Ramos (cell line): Measurements from ENCODE around the gene MAP4K2.

Experiments used
- in situ Hi-C: fragments of 300-500 bp; cut with MboI; formaldehyde crosslinking; loops from one replicate; pipeline ENCODE4 v1.14.3; 2022; ENCODE audit warnings: low sequenced_read_pairs; ENCODE audit not compliant: unreplicated experiment

MAP4K2 gene

GRCh38 chr11:64759722-64760719 is 43.0 kb downstream of the MAP4K2 start, which contains the start of gene PYGM:
Gene PYGM (minus strand): TSS chr11:64759974. CDS start chr11:64759898, 76 bp downstream.
- in situ Hi-C loops = no loop called here

DNA sequence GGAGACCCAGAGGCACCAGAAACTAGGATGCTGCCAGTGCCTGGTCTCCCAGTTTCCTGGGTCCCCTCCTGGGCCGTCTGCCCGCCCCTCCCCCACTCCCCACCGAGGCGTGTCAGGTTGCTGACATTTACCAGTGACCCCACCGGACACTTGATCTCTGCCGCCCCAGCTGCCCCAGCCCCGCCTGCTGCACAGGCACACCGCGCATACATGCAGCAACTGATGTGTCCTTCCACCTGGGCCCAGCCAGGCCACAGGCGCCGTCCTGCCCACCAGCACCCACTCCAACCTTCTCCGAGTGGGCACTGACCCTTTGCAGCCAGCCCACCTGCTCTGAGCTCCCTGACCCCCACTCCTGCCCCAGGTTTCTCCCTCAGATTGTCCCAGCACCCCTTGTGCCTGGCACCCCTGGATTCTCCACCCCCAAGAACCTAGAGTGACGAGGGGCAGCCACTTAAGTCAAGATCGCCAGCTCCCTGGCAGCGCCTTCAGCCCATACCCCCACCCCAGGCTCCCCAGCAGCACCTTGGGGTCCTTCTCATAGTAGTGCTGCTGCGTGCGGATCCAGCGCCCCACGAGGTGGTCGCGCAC is 43.8 kb downstream of the MAP4K2 start:
- in situ Hi-C loops = no loop called here

DNA sequence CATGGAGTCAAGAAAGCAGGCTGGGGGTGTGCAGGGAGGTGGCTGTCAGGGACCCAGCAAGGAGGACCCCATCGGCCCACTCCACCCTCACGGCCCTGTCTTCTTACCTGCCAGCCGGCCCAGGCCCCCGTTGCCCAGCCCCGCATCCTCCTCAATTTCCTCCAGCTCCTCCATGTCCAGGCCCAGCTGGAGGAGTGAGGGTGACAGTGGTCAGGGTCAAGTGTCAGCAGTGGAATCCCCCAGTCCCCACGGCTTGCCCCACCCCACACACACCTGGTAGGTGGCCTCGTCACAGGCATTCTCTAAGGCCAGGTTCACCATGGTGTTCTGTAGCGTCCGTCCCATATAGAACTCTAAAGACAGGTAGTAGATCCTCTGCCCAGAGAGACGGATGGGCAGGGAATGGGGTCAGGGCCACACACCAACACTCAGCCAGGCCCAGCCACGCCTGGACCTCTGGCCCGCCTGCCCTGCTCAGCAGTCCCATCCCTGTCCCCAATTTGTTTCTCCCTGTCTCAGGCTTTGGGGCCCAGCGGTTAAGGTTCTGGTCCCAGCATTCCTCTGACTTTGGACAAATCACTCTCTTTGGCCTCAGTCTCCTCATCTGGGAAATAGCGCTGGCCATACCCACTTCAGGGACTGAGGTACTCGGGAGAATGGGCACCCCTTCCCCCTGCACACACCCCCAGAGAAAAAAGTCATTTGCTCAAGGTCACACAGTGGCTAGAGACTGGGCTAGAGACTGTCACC is 44.5 kb downstream of the MAP4K2 start:
- in situ Hi-C loops = no loop called here

- in situ Hi-C loops = no loop called here
Measured at GRCh38 chr11:64757549-64758329, 45.3 kb downstream of the MAP4K2 start.

DNA sequence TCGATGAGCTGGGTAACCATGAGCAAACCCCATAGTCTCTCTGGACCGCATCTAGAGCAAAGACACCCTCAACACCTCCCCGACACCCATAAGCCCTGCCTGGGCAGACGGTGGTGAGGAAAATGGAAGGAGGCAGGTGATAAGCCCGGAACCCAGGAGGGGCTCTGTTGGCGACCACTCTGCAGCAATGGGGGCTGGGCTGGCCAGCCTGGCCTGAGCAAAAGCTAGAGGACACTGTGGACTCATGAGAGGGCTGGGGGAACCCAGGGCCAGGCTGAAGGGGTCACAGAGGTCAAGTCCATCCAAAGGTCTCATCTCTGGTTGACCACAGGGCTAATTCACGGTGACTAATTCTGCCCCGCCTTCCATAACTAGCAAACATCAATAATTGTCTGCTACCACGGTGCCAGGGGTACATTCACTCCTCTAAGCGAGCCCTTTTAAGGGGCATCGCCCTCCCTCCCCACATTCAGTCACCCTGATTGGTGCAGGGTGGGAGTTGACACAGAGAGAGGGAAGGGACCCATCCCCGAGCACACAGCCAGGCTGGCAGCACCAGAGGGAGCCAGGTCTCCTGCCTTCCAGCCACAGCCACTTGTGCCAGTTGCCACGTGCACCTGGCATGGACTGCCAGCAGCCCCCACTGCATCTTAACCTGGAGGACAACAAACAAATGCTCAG is 47.2 kb downstream of the MAP4K2 start:
- in situ Hi-C loops = no loop called here

- in situ Hi-C loops = no loop called here
Measured at GRCh38 chr11:64754919-64755662, 47.9 kb downstream of the MAP4K2 start.

- in situ Hi-C loops = no loop called here
Measured at GRCh38 chr11:64754124-64754918, 48.7 kb downstream of the MAP4K2 start.

DNA sequence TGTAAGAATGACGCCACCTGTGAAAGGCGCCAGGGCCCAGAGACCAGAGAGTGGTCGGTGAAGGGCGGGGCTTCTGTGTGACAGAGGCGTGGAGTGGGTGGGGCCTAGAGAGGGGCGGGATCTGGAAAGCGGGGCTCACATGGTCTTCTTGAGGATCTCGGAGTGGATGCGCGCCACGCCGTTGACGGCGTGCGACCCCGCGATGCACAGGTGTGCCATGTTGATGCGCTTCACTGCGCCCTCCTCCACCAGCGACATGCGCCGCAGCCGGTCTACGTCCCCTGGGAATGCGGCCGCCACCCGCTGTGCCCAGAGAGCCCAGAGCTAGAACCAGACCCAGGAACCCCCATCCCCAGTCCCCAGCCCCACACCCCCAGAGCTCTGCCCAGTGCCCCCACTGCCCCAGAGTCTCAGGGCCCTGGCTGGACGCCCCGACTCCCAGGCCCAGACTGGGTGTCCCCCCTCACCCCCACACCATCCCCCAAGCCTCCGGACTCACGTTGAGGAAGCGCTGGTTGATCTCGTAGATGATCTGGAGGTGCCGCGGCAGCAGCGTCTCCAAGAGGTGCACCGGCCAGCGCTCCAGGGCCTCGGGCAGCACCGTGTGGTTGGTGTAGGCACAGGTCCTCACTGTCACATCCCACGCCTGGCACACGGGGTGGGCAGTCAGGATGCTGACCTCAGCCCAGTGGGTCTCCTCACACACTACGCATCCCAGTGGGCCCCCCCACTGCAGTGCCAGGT is 49.5 kb downstream of the MAP4K2 start:
- in situ Hi-C loops = no loop called here

DNA sequence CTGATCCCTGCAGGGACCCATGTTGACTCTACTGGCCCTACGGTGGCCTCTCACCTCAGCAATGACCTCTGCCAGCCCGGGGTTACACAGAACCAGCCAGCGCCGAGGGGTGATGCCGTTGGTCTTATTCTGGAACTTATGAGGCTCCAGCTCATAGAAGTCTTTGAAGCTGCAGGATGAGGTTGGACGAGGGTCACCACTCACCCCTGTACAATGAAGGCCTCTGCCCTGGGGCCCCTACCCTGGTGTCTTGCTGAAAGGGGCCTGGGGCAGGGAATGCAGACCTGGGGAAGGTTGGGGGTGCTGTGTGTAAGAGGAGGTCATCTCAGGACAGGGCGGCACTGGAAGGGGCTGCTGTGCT is 50.0 kb downstream of the MAP4K2 start:
- in situ Hi-C loops = no loop called here

DNA sequence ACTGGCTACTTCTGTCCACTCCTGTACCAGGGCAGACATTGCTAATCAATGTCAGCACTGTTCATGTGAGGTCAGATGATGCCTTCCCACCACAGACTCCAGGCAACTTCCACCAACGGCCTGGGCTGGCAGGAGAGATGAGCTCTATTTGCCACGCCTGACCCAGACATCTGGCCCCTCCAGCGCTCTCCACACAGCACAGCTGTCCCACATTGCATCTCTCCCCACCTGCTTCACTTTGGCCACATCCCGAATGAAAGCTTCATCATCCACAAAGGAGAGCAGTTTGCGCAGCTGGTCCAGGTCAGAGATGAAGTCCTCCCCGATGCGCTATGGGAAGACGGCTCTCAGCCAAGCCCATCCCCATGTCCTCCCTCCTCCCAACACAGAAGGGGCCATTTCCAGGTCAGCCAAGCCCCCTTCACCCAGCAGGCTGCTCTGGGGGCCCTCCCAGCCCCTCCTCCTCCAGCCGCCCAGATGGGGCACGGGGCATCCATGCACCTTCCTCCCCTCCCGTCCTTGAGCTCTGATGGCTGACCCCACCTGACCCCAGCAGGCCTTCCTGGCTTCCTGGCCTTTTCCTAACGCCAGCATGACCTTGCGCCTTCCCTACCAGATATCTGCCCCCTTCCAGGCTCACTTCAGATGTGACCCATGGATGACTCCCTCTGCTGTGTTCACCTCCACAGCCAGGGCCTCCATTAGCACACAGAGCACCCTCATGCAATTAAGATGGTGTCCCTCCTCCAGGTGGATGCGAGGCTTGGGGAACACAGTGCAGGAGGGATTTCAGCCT is 50.6 kb downstream of the MAP4K2 start:
- in situ Hi-C loops = no loop called here

DNA sequence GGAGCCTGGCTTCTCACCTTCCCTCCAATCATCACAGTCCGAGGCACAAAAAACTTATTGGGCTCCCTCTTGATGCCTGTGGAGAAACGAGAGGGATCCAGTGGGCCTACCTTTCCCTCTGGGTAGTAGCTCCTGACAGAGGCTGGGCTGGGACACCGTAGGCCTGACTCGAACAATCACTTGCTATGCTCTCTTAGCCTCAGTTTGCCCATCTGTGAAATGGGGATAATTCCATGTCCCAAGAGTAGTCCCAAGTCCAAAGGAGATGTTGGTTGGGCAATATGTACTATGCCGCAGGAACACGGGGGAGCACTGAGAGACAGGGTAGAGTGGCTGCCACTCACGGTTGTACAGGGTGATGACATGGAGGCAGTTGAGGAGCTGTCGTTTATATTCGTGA is 51.4 kb downstream of the MAP4K2 start:
- in situ Hi-C loops = no loop called here

DNA sequence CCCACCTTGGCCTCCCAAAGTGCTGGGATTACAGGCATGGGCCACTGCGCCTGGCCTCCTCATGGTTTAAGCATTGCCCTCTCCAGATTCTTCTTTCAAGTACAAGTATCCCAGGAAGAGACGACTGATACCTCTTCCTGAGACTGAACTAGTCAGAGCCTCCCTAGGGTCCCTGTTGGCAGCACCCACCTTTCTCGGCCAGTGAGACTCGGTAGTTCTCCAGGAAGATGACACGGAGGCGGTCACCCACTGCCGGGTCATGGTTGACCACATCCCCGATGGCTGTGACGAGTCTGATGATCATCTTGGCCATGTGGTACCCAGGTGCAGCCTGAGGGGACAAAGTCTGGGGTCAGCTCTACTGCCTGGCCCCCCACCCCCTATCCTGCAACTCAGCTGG is 51.9 kb downstream of the MAP4K2 start:
- in situ Hi-C loops = no loop called here

DNA sequence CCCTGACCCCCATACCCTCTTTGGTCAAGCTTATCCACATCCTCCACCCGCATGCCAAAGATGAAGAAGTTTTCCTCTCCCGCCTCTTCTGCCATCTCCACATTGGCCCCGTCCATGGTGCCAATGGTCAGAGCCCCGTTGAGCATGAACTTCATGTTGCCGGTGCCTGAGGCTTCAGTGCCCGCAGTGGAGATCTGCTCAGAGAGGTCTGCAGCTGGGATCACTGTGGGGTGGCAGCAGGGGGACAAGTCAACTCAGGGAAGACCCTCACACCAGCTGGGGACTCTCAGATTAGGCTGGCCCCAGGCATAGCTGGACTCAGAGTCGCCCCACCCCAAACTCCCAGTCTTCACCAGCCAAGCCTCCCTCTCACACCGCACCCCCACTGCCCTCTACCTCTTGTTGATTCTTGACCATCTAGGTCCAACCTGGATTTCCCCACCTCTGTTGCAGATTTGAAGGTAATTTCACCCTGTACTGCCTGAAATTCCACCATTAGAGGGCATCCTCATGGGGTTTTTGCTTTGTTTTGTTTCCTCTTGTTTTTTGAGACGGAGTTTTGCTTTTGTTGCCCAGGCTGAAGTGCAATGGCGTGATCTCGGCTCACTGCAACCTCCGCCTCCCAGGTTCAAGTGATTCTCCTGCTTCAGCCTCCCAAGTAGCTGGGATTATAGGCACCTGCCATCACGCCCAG is 52.5 kb downstream of the MAP4K2 start:
- in situ Hi-C loops = no loop called here

DNA sequence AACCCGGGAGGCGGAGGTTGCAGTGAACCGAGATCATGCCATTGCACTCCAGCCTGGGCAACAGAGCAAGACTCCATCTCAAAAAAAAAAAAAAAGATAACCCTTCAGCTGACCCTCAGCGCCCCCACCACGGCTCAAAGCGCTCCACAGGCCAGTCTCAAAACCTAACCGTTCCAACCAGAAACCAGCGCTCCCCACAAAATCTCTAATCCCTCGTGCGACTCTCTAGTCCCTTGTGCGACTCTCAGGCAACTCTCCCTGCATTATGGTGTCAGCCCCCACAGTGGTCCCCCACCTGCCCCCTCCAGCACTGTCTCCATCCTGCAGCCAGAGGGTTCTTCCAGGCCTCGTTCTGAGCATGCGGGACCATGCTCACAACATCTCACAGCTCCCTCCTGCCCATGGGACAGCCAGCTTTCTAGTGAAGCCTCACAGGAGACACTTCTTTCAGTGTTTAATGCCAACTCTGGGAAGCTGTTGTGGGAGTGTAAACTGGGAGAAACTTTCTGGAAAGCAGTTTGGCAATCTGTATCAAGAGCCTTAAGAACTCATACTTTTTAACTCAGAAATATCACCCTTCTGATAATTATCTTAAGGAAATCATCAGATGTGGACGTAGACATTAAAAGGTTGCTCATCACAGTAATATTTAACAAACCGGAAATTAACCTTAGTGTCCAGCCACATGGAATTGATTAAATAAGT is 54.9 kb downstream of the MAP4K2 start:
- in situ Hi-C loops = no loop called here

DNA sequence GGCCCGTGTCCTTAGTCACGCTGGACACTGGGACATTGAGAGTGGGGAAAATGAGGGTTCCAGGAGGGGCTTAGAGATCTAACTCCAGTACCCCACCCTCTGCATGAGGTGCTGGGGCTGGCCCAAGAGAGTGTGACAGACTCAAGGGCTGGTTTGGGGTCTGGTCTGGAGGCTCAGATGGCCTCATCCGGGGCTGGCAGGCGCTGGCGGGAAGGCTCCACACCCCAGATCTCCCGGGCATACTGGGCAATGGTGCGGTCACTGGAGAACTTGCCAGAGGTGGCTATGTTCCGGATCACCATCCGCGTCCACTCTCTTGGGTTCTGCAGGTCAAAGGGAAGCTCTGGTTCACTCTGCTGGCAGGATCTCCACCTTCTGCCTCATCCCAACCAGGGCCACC is 56.5 kb downstream of the MAP4K2 start:
- in situ Hi-C loops = no loop called here
